ENCODE measurements around the gene DUS1L. TPM values are rescaled to one million over a fixed set of nuclear protein-coding genes. Genes with fewer than 3 reads are reported as not detected.

The DUS1L gene
- total and polyA plus RNA-seq, 2 donors (not counting 1 experiment from before 2014, with no cell fraction given) = 109 to 241 TPM

DNA sequence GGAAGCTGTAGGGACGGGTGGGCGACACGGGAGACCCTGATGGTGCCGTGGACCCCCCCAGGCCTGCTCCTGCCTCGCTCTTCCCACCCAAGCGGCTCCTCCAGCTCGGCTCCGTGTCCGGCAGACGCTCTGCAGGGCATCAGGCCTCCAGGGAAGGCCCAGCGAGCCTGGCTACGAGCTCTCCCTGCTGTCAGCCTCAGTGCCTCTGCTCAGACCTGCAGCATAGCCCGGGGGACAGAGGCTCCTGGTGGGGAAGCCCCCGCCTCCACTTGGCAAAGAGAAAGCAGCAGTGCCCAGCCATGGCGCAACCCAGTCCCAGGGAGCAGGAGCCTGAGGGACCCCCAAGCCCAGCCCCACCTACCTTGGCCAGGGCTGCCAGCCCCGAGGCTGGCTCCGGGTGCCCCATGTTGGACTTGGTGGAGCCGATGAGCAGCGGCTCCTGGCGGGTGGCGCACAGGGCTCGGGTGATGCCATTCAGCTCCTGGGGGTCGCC is 26.5 kb upstream of the DUS1L start:
- peaks cover 0 to 66% of the 10 kb centered on the region in 2 experiments for H3K36me3 ChIP-seq (replicated peaks in 1 of 2; ENCODE audit: control extremely low read depth in 1 of 2, control insufficient read depth in 1 of 2, extremely low read depth in 1 of 2, insufficient read depth in 2 of 2, low read length in 1 of 2)
- DNase-seq (no peak), ATAC-seq (ENCODE audit: low read depth) (no peak)
- intact Hi-C loops (cut with micrococcal nuclease) = loop anchor here (10.0 kb wide), 1 partner anchor 123 kb away; the partner anchor contains the start of gene CCDC57
- ChIA-PET POLR2A (no interaction called here), CTCF (no interaction called here)
- 99% methylated on average over 23 of the region's 23 CpGs for WGBS (ENCODE audit: insufficient coverage)
- no peak overlapping the region for H3K4me2 ChIP-seq (replicated peaks; ENCODE audit: low read depth, low read length, poor library complexity, severe bottlenecking)
- H3K4me1 Mint-ChIP-seq = peaks cover 2% of the 10 kb centered on the region
- no peak overlapping the region for H3K27ac Mint-ChIP-seq
- no peaks in the 10 kb centered on the region for H3K9me3 ChIP-seq (ENCODE audit: control extremely low read depth in 1 of 3, control insufficient read depth in 2 of 3, insufficient read depth in 1 of 3, low read length in 2 of 3)
- peaks cover 33% of the 10 kb centered on the region for H3K79me2 ChIP-seq (ENCODE audit: control insufficient read depth, insufficient read depth, low read length)
- no peak overlapping the region for H3K27ac ChIP-seq (ENCODE audit: low read length in 2 of 2)
- H3K4me1 ChIP-seq (ENCODE audit: control insufficient read depth in 2 of 2, insufficient read depth in 2 of 2, low read length in 2 of 2) = peaks cover 7 to 9% of the 10 kb centered on the region in 2 donors
- H4K20me1 ChIP-seq (ENCODE audit: control insufficient read depth, insufficient read depth, low read length, poor library complexity, severe bottlenecking) = peaks cover 14% of the 10 kb centered on the region
- H3K4me3 Mint-ChIP-seq = no peak overlapping the region
- TF ChIP-seq, protein P1, sequence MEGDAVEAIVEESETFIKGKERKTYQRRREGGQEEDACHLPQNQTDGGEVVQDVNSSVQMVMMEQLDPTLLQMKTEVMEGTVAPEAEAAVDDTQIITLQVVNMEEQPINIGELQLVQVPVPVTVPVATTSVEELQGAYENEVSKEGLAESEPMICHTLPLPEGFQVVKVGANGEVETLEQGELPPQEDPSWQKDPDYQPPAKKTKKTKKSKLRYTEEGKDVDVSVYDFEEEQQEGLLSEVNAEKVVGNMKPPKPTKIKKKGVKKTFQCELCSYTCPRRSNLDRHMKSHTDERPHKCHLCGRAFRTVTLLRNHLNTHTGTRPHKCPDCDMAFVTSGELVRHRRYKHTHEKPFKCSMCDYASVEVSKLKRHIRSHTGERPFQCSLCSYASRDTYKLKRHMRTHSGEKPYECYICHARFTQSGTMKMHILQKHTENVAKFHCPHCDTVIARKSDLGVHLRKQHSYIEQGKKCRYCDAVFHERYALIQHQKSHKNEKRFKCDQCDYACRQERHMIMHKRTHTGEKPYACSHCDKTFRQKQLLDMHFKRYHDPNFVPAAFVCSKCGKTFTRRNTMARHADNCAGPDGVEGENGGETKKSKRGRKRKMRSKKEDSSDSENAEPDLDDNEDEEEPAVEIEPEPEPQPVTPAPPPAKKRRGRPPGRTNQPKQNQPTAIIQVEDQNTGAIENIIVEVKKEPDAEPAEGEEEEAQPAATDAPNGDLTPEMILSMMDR (IDR thresholded peaks at IDR 0.05) = no peak
- no peak for TF ChIP-seq EZH2 (IDR thresholded peaks at IDR 0.05; ENCODE audit: borderline replicate concordance, insufficient read depth, low read depth, low read length, poor library complexity, severe bottlenecking)
- no peak overlapping the region for H3K4me3 ChIP-seq (ENCODE audit: control extremely low read depth in 1 of 5, extremely low read depth in 1 of 5, insufficient read depth in 1 of 5, low read depth in 2 of 5, low read length in 4 of 5)
- H3K27me3 ChIP-seq (replicated peaks in 1 of 4; ENCODE audit: control extremely low read depth in 1 of 4, control insufficient read depth in 3 of 4, insufficient read depth in 4 of 4, low read length in 3 of 4) = no peaks in the 10 kb centered on the region
- H3K27me3 Mint-ChIP-seq = no peaks in the 10 kb centered on the region
- H3K9me3 Mint-ChIP-seq (ENCODE audit: insufficient read depth) = no peaks in the 10 kb centered on the region
- H2AFZ ChIP-seq (ENCODE audit: insufficient read depth, low read depth, low read length, poor library complexity, severe bottlenecking) = no peak overlapping the region
- no peak overlapping the region for H3K9ac ChIP-seq (ENCODE audit: low read length)

DNA sequence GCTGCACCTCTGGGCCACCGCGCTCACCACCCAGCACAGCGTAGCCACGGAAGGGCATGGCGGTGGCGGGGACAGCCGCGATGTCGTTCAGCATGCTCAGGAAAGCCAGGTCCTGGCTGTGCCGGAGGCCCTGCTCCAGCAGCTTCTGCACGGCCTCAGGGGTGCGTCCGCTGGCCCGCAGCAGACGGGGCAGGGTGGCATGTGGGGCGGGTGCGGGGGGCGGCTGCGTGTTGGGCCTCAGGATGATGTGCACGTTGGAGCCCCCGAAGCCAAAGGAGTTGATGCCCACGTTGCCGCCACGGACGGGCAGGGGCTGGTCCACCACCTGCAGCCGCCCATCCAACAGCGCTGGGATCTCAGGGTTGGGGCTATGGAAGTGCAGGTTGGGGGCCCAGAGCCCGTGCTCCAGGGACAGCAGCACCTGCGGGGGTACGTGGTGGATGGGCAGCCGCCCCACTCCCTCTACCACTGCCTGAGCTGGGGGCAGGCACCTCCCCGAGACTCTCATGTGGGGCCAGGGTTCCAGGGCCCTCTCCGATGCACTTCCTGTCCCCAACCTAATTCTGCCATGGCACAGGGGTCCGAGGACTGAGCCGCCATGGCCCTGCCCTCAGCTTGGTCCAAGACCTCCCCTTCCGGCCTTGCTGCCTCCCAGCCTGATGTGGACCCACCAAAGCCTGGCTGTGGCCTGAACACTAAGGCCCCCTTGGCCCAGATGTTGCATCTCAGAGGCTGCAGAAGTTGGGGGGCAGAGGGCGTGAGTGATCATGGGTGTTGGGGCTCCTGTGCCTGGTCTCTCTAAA is 25.9 kb upstream of the DUS1L start:
- TF ChIP-seq, protein P1 (IDR thresholded peaks at IDR 0.05) = no peak
- TF ChIP-seq EZH2 (IDR thresholded peaks at IDR 0.05; ENCODE audit: borderline replicate concordance, insufficient read depth, low read depth, low read length, poor library complexity, severe bottlenecking) = no peak

More for the DNA sequence above, 25.9 kb upstream of the DUS1L start:
- H3K4me1 ChIP-seq (ENCODE audit: control insufficient read depth in 2 of 2, insufficient read depth in 2 of 2, low read length in 2 of 2) = peaks cover under 1 to 2% of the 10 kb centered on the region in 2 donors
- Mint-ChIP-seq H3K9me3 (ENCODE audit: insufficient read depth) (no peaks in the 10 kb centered on the region), H3K4me1 (peaks cover 2% of the 10 kb centered on the region), H3K4me3 (no peak overlapping the region), H3K27me3 (no peaks in the 10 kb centered on the region), H3K27ac (no peak overlapping the region)
- H3K4me3 ChIP-seq (ENCODE audit: control extremely low read depth in 1 of 5, extremely low read depth in 1 of 5, insufficient read depth in 1 of 5, low read depth in 2 of 5, low read length in 4 of 5) = no peak overlapping the region
- H4K20me1 ChIP-seq (ENCODE audit: control insufficient read depth, insufficient read depth, low read length, poor library complexity, severe bottlenecking) = peaks cover 7% of the 10 kb centered on the region
- H3K79me2 ChIP-seq (ENCODE audit: control insufficient read depth, insufficient read depth, low read length) = peaks cover 26% of the 10 kb centered on the region
- peaks cover 0 to 71% of the 10 kb centered on the region in 2 experiments for H3K36me3 ChIP-seq (replicated peaks in 1 of 2; ENCODE audit: control extremely low read depth in 1 of 2, control insufficient read depth in 1 of 2, extremely low read depth in 1 of 2, insufficient read depth in 2 of 2, low read length in 1 of 2)
- no peak overlapping the region for H3K27ac ChIP-seq (ENCODE audit: low read length in 2 of 2)
- WGBS (ENCODE audit: insufficient coverage) = 97% methylated on average over 35 of the region's 37 CpGs
- no peak overlapping the region for H2AFZ ChIP-seq (ENCODE audit: insufficient read depth, low read depth, low read length, poor library complexity, severe bottlenecking)
- H3K9me3 ChIP-seq (ENCODE audit: control extremely low read depth in 1 of 3, control insufficient read depth in 2 of 3, insufficient read depth in 1 of 3, low read length in 2 of 3) = no peaks in the 10 kb centered on the region
- ATAC-seq (ENCODE audit: low read depth) (no peak), DNase-seq (no peak)
- intact Hi-C loops (cut with micrococcal nuclease) = loop anchor here (10.0 kb wide), 1 partner anchor 123 kb away; the partner anchor contains the start of gene CCDC57
- POLR2A ChIA-PET = no interaction called here
- CTCF ChIA-PET = no interaction called here
- H3K9ac ChIP-seq (ENCODE audit: low read length) = no peak overlapping the region
- no peaks in the 10 kb centered on the region for H3K27me3 ChIP-seq (replicated peaks in 1 of 4; ENCODE audit: control extremely low read depth in 1 of 4, control insufficient read depth in 3 of 4, insufficient read depth in 4 of 4, low read length in 3 of 4)
- no peak overlapping the region for H3K4me2 ChIP-seq (replicated peaks; ENCODE audit: low read depth, low read length, poor library complexity, severe bottlenecking)
